Stimulated activated naive CD8-positive, alpha-beta T cell treated with anti-CD3 and anti-CD28 coated beads, Interleukin-15, Interleukin-2, amounts not matched to agents 100 ng/mL and 50 ng/mL, for 24 hours (primary cell): ENCODE results near the gene HDAC7.

ENCODE experiments used
- H3K27ac Mint-ChIP-seq: one replicate; pipeline ENCODE4 v1.8.0; 2021; ENCODE audit warnings: mild to moderate bottlenecking, mixed read lengths
- H3K27me3 Mint-ChIP-seq: one replicate; pipeline ENCODE4 v1.8.0; 2021; ENCODE audit warnings: mixed read lengths
- H3K36me3 Mint-ChIP-seq: one replicate; pipeline ENCODE4 v1.8.0; 2021; ENCODE audit warnings: low read depth, mixed read lengths
- H3K4me1 Mint-ChIP-seq: one replicate; pipeline ENCODE4 v1.8.0; 2021; ENCODE audit warnings: low read depth, mixed read lengths
- H3K4me3 Mint-ChIP-seq: one replicate; pipeline ENCODE4 v1.8.0; 2021; ENCODE audit warnings: mild to moderate bottlenecking, mixed read lengths
- H3K9me3 Mint-ChIP-seq: one replicate; pipeline ENCODE4 v1.8.0; 2021; ENCODE audit warnings: mixed read lengths

The HDAC7 gene

GRCh38 chr12:47733142-47733541 is 86.6 kb downstream of the HDAC7 start:
- H3K27me3 Mint-ChIP-seq: no peaks in the 10 kb centered on the region
- no peaks in the 10 kb centered on the region for H3K4me1 Mint-ChIP-seq
- H3K27ac Mint-ChIP-seq: no peak overlapping the region
- H3K36me3 Mint-ChIP-seq: no peaks in the 10 kb centered on the region
- no peaks in the 10 kb centered on the region for H3K9me3 Mint-ChIP-seq
- no peak overlapping the region for H3K4me3 Mint-ChIP-seq
